ENCODE data around the gene UPF3B.

The UPF3B gene

DNA sequence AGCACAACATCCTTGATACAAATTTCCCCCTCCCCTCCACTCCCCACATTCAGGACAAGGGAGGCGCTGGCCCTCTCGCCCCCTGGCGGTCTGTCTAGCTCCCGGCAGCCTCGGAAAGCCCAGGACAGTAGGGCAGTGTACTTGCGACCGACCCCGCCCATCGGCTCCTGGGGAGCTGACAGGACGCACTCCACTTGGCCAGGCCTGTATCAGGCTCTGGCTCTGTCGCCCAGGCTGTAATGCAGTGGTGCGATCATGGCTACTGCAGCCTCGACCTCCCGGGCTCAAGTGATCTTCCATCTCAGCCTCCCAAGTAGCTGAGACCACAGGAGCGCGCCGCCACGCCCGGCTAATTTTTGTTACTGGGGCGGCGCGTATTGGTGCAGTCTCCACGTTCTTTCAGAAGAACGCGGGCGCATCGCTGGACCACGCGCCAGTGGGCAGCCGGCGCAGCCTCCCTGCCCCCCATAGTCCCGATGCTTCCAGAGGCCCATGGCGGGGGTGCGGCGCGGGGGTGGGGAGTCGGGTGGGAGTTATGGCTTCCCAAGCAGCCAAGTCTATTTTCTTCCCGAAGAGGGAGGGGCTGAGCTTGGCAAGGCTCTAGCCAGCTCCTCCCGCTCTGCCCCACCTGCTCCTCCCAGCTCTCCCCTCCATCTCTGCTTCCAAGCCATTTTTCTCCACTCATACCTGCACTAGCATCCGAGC is 35.1 kb upstream of the UPF3B start:
- DNase-seq (ENCODE audit: low spot score): peak; percentile 69
- TF ChIP-seq, protein P1, sequence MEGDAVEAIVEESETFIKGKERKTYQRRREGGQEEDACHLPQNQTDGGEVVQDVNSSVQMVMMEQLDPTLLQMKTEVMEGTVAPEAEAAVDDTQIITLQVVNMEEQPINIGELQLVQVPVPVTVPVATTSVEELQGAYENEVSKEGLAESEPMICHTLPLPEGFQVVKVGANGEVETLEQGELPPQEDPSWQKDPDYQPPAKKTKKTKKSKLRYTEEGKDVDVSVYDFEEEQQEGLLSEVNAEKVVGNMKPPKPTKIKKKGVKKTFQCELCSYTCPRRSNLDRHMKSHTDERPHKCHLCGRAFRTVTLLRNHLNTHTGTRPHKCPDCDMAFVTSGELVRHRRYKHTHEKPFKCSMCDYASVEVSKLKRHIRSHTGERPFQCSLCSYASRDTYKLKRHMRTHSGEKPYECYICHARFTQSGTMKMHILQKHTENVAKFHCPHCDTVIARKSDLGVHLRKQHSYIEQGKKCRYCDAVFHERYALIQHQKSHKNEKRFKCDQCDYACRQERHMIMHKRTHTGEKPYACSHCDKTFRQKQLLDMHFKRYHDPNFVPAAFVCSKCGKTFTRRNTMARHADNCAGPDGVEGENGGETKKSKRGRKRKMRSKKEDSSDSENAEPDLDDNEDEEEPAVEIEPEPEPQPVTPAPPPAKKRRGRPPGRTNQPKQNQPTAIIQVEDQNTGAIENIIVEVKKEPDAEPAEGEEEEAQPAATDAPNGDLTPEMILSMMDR (IDR thresholded peaks at IDR 0.05; ENCODE audit: extremely low read depth, insufficient read depth, missing control alignments): peak; percentile 62
- in situ Hi-C loops (cut with MboI; ENCODE audit: low pct_unique_long_range_greater_than_20kb, low sequenced_read_pairs, unreplicated experiment): loop anchor here (25.0 kb wide), 1 partner anchor 376 kb away; no protein-coding TSS in a partner anchor

DNA sequence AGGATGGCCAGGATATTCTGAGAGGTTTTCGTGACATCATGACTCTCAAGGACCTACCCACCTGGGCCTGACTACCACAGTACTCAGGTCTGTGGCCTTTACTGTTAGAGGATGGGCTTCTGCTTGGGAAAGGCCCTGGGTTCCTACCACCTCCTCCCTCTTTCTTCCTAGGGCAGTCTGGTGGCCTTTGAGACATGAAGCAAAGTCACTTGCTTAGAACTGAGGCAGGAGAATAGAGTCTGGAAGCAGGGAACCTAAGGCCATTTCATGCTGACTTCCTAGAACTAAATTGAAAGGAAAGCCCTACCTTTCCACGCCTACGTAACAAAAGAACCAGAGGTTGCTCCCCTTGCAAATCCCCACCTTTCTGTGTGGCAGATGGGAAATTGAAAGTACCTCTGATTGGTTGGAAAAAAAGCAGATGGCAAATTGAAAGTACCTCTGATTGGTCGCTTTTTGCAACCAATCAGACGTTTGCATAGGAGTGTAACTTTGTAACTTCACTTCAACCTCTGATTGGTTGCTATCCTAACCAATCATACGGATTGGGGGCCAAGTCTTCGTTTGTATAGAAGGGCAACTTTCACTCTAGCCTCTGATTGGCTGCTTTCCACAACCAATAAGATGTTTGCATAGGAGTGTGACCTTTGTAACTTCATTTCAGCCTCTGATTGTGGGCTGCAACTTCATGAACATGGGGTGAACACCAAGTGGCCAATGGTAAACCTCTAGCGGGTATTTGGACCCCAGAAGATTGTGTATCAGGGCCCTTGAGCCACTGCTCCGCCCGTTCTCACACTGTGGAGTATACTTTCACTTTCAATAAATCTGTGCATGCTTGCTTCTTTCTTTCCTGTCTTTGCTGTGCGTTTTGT is 33.0 kb upstream of the UPF3B start:
- DNase-seq (ENCODE audit: low spot score): no peak
- TF ChIP-seq, protein P1 (IDR thresholded peaks at IDR 0.05; ENCODE audit: extremely low read depth, insufficient read depth, missing control alignments): no peak
- in situ Hi-C loops (cut with MboI; ENCODE audit: low pct_unique_long_range_greater_than_20kb, low sequenced_read_pairs, unreplicated experiment): loop anchor here (25.0 kb wide), 1 partner anchor 373 kb away; no protein-coding TSS in a partner anchor

DNA sequence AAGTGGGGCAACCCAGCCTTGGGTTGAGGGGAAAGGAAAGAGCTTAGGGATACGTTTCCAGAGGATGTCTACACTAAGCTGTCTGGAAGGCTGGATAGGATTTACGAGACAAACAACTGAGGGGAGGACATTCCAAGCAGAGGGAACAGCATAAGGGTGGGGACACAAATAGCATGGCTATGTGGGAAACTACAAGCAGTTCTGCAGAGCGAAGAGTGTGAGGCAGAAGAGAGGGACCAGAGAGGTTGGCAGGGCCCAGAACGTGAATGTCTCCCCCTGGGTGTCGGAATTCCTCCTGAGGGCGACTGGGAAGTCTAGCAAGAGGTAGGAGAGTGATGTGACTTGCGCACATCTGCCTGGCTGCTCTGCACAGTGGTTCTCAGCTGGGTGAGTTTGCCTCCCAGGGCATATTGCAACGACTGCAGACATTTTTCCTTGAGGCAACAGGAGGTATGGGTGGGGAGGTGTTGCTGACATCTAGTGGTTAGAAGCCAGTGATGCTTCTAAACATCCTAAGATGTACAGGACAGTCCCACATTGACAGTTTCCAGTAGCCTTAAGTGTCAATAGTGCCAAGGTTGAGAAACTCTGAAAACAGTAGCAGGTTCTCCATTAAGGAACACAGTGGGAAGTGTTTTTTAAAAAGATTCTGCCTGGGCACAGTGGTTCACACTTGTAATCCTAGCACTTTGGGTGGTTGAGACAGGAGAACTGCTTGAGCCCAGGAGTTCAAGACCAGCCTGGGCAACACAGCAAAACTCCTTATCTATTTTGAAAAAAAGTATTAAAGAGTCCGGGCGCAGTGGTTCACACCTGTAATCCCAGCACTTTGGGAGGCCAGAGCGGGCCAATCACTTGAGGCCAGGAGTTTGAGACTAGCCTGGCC is 28.0 kb upstream of the UPF3B start:
- in situ Hi-C loops (cut with MboI; ENCODE audit: low pct_unique_long_range_greater_than_20kb, low sequenced_read_pairs, unreplicated experiment): loop anchor here (25.0 kb wide), 1 partner anchor 368 kb away; no protein-coding TSS in a partner anchor
- peak; percentile 73 for DNase-seq (ENCODE audit: low spot score)
- TF ChIP-seq, protein P1 (IDR thresholded peaks at IDR 0.05; ENCODE audit: extremely low read depth, insufficient read depth, missing control alignments): peak; percentile 68

DNA sequence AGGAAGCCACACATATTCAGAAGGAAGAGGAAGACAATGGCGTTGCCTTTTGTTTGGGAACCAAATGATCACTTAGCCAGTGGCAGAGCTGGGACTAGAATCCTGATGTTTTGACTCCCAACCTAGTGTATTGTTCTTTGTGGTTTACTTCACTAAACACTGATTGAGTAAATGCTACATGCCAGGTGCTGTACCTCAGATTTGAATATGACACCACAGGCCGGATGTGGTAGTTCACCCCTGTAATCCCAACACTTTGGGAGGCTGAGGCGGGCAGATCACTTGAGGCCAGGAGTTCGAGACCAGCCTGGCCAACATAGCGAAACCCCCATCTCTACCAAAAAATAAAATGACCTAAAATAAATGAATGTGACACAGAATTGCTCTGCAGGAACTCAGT is 27.3 kb upstream of the UPF3B start:
- in situ Hi-C loops (cut with MboI; ENCODE audit: low pct_unique_long_range_greater_than_20kb, low sequenced_read_pairs, unreplicated experiment): loop anchor here (25.0 kb wide), 1 partner anchor 368 kb away; no protein-coding TSS in a partner anchor
- TF ChIP-seq, protein P1 (IDR thresholded peaks at IDR 0.05; ENCODE audit: extremely low read depth, insufficient read depth, missing control alignments): no peak
- DNase-seq (ENCODE audit: low spot score): no peak

DNA sequence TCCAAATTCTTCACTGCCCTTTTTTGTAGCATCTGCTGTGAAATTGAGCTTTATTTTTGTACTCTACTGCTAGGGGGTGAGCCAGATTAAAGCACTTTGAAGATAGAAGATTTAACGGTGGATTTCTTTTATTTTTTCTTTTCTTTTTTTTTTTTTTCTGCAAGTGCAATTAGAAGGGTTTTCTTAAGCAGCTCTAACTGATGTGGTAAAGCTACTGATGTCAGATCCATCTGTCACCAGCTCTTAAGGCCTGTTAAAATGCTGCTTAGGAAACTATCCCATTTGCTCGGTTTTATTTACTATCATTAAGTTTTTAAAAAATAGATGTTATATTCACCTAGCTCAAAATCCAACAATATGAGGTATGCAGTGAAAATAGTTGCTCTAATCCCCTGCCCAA is 26.0 kb upstream of the UPF3B start:
- TF ChIP-seq, protein P1 (IDR thresholded peaks at IDR 0.05; ENCODE audit: extremely low read depth, insufficient read depth, missing control alignments): no peak
- DNase-seq (ENCODE audit: low spot score): no peak
- in situ Hi-C loops (cut with MboI; ENCODE audit: low pct_unique_long_range_greater_than_20kb, low sequenced_read_pairs, unreplicated experiment): loop anchor here (25.0 kb wide), 1 partner anchor 366 kb away; no protein-coding TSS in a partner anchor
